Midbrain (tissue), 1 donor: ENCODE measurements around the gene ZNF786.
"Not testable (repeated sequence)": the region's sequence is repeated elsewhere in the genome, so short reads cannot be mapped to it uniquely, and the experiment has no call there.

Source experiments
- DNase-seq: peaks from one replicate; lab custom pipeline; 2025; lab: John Stamatoyannopoulos, UW

The ZNF786 gene, protein sequence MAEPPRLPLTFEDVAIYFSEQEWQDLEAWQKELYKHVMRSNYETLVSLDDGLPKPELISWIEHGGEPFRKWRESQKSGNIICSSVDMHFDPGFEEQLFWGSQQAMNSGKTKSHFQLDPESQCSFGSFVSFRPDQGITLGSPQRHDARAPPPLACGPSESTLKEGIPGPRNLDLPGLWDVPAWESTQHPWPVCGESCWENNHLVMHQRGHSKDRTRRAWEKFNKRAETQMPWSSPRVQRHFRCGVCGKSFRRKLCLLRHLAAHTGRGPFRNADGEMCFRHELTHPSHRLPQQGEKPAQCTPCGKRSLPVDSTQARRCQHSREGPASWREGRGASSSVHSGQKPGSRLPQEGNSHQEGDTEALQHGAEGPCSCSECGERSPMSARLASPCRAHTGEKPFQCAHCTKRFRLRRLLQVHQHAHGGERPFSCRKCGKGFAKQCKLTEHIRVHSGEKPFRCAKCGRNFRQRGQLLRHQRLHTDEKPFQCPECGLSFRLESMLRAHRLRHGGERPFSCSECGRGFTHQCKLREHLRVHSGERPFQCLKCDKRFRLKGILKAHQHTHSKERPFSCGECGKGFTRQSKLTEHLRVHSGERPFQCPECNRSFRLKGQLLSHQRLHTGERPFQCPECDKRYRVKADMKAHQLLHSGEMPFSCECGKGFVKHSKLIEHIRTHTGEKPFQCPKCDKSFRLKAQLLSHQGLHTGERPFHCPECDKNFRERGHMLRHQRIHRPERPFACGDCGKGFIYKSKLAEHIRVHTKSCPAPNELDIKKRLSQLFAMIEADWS

DNA sequence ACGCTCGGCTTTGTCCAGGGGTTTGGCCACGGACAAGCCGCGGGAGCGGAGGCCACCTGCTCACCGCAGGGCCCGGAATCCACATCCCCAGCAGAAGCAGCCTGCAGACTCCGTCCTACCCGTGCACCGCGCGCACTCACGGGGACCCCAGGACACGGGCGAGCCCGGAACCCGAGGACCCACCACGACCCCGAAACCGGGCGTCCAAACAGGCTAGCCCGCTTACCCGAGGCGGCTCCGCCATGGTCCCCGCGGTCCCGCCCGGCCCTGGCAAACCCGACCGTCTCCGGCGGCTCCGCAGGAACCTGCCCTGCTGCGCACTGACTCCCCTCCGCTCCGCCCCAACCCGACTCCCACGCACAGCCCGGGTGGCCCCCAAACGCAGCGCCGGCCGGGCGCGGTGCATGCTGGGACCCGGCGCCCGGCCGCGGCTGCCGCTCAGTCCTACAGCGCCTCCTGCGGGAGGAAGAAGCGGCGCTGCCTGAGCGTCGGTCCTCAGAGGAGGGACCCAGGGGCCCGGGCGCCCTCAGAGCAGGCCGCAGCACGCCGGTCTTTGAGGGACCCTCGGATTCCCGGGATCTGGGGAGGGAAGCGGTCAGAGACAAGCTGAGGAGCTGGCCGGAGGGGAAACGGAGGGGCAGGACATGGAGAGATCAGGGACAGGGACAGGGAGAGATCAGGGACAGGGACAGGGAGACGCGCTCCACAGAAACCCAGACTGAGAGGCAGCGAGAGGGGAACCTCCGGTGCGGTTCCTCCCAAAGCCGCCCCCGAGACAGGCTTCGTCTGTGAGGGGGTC lies at the start of gene ZNF786:
Gene ZNF786 (minus strand): TSS at position 322 of the 799 bp plus-strand sequence. CDS start 78 bp downstream, at position 244.
- DNase-seq = peak; percentile 92

DNA sequence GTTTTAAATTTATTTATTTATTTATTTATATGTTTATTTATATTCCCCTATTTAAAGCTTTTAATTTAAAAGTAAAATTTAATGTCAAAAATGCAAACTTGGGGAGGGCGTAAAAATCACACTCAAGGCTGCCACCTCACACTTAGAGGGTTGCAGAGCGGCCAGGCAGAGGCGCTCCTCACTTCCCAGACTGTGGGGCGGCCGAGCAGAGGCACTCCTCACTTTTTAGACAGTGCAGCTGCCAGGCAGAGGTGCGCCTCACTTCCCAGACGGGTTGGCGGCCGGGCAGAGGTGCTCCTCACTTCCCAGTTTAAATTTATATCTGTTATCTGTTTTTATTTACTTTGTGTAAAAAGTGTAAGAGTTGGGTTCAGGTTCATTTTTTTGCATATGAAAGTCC lies 45.6 kb upstream of the ZNF786 start:
- DNase-seq = no peak

DNA sequence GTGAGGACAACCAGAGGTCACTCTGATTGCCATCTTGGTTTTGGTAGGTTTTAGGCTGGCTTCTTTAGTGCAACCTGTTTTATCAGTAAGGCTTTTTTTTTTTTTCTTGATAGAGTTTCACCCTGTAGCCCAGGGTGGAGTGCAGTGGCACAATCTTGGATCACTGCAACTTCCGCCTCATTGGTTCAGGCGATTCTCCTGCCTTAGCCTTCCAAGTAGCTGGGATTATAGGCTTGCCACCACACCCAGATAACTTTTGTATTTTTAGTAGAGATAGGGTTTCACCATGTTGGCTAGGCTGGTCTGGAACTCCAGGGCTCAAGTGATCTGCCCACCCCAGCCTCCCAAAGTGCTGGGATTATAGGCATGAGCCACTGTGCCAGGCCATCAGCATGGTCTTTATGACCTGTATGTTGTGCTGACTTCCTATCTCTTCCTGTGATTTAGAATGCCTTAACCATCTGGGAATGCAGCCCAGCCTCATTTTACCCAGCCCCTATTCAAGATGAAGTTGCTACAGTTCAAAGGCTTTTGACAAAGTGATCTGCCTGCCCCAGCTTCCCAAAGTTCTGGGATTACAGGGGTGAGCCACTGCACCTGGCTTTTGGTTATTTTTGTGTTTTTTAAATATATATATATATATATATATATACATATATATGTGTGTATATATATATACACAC lies 42.7 kb upstream of the ZNF786 start:
- no peak for DNase-seq

DNA sequence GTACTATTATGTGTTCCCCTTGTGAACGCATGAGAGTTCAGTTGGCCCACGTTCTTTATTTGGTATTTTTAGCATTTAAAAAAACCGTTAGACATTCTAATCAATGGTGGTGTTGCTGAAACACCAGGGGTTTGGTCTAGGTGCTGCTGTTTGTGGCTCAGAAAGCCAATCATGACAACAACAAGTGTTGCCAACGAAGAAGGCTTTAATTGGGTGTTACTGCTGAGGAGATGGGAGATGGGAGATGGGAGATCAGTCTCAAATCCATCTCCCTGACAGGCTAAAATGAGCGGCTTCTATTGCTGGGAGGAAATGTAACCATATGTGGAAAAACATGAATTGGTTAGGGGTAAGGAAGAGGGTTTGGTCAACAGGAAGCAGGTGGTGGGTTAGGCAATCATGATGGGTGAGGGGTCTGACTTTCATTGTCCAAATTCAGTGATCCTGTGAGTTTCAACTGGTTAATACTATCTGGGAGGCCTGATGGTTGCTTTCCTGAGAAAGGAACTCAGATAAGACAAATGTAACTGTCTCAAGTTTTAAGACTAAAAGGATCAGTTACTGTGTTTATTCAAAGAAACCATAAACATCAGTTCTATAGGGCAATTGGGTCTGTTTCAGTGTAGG lies 40.2 kb upstream of the ZNF786 start:
- no peak for DNase-seq

DNA sequence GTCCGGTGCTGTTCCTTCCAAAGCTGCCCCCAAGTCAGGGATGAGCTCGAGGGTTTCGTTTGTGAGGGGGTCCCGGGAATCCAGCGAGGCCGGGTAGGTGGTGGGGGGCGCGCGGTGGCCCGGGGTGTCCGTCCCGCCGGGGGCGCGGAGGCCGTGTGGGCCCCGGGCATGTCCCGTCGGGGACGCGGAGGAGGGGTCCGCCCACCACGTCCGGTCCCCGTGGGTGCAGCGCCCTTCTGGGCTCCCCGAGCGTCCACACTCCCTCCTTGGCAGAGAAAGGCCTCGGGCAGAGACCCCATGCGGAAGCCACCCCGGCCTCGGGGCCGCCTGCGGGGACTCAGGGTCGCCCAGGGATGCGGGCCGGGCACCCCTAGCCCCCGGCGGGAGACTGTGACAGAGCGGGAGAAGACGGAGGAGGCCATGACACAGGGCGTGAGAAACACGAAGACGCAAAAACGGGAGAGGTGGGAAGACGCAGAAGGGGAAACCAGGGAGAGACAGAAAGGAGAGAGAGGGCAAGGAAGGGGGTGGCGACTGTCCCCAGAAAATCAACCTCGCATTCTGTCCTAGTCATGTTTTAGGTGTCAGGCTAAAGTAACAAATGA lies 36.2 kb upstream of the ZNF786 start:
- peak; percentile 64 for DNase-seq

DNA sequence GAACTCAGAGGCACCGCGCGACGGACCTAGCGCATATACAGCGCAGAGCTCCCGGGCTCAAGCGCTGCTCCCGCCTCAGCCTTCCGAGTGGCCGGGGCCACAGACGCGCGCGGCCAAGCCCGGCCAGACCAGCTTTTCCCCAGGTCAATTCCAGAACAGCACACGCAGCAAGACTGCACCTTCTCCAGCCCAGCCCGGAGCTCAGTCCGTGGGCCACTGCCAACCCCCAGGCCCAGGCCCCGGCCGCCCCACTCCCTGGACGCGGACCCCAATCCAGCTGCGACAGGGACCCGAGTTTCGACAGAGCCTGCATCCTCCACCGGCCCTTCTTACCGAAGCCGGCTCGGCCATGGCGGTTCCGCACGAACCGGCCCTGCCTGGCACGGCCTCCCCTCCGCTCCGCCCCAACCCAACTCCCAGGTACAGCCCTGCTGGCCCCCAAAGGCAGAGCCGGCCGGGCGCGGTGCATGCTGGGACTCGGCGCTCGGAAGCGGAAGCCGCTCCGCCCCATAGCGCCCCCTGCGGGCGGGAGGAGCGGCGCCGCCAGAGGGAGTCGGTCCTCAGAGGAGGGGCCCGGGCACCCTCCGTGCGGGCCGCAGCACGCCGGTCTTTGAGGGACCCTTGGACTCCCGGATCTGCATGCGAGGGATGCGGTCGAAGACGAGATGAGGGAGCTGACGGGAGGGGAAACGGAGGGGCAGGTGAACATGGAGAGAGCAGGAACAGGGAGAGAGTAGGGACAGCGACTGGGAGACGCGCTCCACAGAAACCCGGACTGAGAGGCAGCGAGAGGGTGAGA lies 35.5 kb upstream of the ZNF786 start, which contains the start of gene ZNF425:
Gene ZNF425 (minus strand): TSS at position 462 of the 799 bp plus-strand sequence. CDS start 111 bp downstream, at position 351.
- DNase-seq = peak; percentile 95

DNA sequence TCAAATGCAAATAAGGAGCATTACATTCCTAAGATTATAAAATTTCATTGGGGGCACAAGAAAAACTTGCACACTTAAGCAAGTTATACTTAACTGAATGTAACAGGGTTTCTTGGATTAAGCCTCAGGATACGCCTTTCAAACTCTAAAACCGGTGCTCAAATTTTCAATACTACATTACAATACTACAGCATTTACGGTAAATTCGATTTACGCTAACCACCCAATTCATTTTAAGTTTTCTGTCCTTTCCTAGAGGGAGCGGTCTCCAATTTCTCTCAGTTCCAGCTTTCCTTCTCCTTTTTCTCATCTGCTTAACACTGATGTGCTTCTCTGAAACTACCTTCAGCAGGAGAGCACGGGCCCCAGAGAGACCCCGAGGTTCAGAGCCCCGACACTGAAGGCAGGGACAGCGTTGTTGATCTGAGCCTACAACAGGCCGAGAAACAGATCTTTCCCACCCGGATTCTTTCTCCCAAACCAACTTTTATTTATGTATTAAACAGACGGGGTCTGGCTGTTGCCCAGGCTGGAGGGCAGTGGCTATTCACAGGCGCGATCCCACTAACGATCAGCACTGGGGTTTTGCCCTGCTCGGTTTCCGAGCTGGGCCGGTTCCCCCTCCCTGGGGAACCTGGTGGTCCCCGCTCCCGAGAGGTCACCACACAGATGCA lies 34.8 kb upstream of the ZNF786 start:
- peak; percentile 5 for DNase-seq

DNA sequence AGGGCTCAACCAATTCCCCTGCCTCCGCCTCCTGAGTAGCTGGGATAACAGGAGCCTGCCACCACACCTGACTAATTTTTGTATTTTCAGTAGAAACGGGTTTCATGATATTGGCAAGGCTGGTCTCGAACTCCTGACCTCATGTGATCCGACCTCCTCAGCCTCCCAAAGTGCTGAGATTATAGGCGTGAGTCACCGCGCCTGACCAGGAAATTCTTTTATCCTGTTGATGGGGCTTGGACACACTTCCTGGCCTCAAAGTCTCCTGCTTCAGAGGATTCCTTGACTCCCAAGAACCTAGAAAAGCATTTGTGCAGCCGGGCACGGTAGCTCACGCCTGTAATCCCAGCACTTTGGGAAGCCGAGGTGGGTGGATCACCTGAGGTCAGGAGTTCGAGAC lies 19.5 kb upstream of the ZNF786 start:
- DNase-seq = no peak

DNA sequence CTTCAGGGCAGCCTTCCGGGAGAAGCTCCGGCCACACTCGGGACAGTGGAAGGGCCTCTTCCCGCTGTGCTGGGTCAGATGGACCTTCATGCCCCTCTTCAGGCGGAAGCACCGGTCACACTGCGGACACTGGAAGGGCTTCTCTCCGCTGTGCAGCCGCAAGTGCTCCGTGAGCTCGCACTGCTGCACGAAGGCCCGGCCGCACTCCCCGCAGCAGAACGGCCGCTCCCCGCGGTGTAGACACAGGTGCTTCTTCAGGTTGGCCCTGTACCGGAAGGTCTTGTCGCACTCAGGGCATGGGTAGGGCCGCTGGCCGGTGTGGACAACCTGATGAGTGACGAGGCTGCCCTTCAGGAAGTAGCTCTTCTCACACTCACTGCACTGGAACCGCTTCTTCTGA lies 14.2 kb upstream of the ZNF786 start:
- no peak for DNase-seq

DNA sequence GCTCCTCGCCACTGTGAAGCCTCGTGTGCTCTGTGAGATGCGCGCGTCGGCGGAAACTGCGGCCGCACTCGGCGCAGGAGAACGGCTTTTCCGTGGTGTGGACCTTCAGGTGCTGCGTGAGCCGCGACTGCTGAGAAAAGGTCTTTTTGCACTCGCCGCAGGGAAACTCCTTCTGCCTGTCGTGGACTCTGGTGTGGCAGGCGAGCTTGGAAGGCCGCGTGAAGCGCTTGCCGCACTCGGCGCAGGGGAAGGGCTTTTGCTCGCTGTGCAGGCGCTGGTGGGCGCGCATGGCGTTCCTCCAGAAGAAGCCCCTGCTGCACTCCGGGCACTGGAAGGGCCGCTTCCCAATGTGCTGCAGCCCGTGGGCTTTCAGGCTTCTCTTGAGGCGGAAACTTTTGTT lies 13.7 kb upstream of the ZNF786 start:
- DNase-seq = no peak

DNA sequence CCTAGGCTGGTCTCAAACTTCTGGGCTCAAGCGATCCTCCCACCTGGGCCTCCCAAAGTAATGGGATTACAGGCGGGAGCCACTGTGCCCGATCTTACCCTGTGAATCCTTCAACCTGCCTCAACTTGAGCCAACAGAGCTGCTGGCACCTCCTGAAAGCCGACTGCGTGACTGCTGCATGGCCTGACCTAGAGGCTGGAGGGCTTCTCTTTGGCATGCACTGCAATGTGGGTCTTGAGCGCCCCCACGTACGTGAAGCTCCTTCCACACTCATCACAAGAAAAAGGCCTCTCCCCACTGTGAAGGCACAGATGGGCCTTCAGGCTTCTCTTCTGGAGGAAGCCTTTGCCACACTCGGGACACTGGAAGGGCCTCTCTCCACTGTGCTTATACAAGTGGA lies 12.9 kb upstream of the ZNF786 start:
- DNase-seq = no peak

DNA sequence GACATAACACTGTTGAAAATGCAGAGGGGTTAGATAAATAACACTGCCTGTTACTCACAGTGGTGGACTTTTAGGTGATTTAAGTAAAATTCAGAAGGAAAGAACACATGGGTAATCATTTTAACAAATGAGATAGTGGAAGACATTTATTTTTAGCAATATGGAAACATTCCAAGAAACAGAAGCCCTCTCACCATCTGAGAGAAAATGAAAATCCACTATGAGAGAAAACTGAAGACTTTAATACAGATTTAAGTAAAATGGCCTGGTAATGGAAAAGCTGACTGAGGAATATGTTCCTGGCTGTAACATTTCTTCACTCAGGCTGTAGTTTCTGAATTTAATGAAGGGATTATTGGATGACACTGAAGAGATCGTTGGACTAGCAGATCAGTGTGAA lies 12.1 kb upstream of the ZNF786 start:
- DNase-seq = no peak

DNA sequence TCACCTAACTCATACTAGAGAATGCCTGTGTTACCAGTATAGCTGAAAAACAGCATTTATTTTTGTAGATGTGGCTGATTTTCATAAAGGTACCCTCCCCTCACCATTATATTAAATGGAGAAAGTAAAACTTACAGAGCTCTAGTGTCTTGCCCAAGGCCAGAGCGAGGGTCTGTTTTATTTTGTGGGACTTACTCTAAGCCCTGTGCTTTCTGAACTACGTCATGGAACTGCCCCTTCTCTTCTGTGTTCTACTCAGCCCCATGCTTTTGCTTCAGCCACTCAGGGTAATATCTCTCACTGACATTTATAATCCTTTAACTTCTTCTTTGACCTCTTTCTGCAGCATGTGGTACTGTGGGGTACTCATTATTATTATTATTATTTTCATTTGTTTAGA lies 10.3 kb upstream of the ZNF786 start:
- DNase-seq = no peak

DNA sequence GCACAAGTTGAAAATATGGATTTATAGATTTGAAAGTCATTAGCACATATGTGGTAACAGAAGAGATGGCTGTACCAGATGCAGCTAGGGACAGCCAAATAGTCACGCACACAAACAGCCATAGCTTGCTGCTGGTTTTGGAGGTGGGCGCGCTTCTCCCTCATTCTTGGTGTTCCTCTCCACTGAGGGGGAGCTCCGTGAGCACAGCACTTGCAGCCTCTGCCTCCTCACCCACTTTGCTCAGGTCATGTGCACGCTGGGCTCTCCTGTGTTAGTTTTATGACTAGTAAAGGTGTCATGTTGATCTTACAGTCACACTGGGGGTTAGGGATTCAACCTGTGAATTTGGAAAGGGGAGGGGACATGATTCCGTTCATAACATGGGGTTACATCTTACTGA lies 8.5 kb upstream of the ZNF786 start:
- no peak for DNase-seq

DNA sequence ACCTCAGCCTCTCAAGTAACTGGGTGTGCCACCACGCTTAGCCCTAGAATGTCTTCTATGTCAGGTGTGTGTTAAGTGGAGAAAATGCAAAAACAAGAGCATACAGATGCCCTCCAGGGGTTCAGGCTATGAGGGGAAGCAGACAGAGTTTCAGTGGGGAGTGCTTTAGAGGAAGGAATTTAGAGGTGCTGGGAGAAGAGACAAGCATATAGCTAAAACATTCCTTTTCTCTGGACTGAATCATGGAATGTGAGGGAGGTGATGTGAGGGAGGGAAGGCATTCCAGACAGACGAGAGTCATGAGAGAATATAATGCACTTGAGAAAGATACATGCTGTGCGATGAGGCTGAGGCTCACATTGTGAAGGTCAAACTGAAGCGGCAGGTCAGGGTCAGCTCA lies 6.6 kb upstream of the ZNF786 start:
- DNase-seq = no peak

DNA sequence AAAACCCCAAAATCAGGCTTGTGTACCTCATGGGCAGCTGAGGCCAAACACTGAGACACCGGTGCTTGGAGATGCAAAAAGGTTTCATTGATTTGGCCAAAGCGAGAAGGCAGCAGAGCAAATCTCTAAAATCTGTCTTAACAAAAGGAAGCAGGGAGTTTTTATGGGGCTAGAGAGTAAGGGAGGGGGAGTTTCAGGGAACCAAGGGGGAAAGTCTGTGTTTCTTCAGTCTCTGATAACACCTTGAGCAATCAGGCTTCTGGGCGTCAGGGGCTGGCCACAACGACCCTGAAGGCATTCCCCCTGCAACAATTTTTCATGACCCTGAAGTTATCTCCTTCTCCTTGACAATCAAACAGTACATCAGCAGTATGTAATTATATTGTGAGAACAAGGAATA lies 2.7 kb upstream of the ZNF786 start:
- no peak for DNase-seq

DNA sequence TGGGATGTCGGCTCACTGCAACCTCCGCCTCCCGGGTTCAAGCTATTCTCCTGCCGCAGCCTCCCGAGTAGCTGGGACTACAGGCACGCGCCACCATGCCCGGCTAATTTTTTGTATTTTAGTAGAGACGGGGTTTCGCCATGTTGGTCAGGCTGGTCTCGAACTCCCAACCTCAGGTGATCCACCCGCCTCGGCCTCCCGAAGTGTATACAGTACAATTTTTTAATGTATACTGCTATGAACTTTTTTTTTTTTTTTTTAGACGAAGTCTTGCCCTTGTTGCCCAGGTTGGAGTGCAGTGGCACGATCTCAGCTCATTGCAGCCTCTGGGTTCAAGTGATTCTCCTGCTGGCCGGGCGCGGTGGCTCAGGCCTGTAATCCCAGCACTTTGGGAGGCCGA lies 1.7 kb upstream of the ZNF786 start:
- not testable (repeated sequence) for DNase-seq

DNA sequence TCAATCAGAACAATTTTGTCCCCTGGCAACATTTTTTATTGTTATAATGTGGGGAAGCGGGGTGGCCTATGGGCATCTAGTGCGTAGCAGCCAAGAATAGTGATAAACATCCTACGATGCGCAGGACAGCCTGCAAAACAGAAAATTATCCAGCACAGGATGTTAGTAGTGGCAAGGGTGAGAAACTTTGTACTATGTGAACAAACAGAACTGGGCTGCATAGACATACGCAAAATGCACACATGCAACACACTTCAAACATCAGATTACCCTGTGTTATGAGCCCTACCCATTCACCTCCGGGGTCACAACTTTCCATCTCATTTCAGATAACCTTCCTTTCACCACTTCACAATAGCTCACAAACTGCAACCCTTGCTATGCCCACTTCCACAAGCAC lies 3.1 kb downstream of the ZNF786 start:
- no peak for DNase-seq

DNA sequence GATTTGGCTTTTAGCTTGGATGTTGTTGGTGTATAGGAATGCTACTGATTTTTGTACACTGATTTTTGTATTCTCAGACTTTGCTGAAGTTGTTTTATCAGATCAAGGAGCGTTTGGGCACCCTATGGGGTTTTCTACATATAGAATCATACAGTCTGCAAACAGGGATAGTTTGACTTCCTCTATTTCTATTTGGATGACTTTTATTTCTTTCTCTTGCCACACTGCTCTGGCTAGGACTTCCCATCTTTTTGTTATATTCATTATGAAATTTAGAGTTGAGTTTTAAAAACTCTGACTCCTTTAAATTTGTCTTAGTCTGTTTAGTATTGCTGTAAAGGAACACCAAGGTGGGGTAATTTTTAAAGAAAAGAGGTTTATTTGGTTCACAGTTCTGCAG lies 4.7 kb downstream of the ZNF786 start:
- no peak for DNase-seq
